HG03060 (cell line): ENCODE measurements around the gene CACYBP.

Experiments used
- ATAC-seq: cut with Tn5 transposase; IDR thresholded peaks from one replicate; pipeline ENCODE4 v1.9.1; 2021; ENCODE audit warnings: low read depth, moderate number of reproducible peaks; ENCODE audit not compliant: unreplicated experiment

CACYBP gene

GRCh38 chr1:175050992-175051391 lies 51.2 kb downstream of the CACYBP start:
- ATAC-seq, result no peak

GRCh38 chr1:175054736-175055135 lies 55.0 kb downstream of the CACYBP start:
- ATAC-seq, result no peak
